Activated CD8-positive, alpha-beta memory T cell treated with anti-CD3 and anti-CD28 coated beads, Interleukin-2, amount 50 U/mL, for 1 hour (primary cell): ENCODE results near the gene CEACAM21.
"Not testable (repeated sequence)": the region's sequence is repeated elsewhere in the genome, so short reads cannot be mapped to it uniquely, and the experiment has no call there.

Source experiments
- DNase-seq: peaks from one replicate; pipeline ENCODE4 v3.0.0-alpha.2; 2020; ENCODE audit errors: extremely low read depth

Gene CEACAM21

DNA sequence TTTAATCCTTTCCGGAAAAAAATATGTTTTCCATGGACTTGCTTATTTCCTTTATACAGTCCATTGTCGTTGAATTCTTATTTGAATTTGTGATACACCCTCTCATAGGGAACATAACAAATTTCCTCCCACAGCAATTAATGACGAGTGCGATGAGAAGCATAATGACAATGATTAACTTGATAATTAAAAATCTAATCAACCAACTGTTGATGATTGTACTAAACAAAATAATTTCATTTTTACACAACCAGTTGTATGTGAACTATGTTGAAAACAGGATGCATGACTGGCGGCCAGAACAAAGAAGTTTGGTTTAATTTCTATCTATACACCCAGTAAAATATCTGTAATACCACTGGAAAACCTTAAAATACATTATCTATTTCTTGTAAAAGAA, 26.1 kb upstream of the CEACAM21 start:
- DNase-seq: no peak

DNA sequence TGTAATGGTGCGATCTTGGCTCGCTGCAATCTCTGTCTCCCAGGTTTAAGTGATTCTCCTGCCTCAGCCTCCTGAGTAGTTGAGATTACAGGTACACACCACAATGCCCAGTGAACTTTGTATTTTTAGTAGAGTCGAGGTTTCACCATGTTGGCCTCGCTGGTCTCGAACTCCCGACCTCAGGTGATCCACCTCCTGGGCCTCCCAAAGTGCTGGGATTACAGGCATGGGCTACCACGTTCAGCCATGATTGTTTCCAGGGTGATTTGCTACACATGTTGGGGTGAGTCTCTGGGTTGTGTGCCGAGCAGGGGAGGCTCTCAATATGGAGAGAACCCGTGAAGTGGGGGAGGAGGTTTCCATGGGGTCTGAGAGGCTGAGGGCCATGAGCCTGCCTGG, 24.8 kb upstream of the CEACAM21 start:
- no peak for DNase-seq

DNA sequence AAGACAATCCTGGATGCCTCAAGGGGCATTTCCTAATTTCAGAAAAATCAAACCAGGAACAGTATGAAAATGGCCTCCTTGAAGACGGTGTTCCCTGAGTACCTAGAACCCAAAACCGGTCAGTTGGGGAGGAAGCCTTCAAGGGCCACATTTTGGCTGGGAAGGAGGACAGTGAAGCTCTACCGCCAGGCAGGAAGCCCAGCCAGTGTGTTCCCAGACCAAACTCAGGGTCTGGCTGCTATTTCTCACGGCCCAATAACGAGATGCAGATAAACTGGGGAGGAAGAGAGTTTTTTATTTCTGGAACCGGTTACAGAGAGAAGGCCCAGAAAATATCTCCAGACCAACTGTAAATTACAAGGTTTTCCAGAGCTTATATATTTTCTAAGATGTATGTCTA, 24.3 kb upstream of the CEACAM21 start:
- no peak for DNase-seq

DNA sequence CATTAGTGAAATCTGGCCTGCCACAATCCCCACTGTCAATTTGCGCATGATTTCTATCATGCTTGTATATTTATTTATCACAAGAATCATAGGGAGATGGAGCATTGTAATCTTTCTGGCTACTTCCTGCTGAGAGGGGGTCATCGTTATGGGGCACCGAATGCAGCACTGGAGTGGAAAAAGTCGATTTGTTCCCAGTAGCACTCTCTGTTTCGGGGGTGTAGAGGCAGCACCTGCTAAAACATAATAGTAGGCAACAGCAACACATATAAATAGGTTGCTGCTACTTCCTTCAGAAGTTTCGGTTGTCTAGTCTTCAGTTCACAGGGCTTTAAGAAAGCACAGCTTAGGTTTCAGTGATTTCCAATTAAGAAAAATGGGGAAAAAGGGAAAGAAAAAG, 23.4 kb upstream of the CEACAM21 start:
- no peak for DNase-seq

DNA sequence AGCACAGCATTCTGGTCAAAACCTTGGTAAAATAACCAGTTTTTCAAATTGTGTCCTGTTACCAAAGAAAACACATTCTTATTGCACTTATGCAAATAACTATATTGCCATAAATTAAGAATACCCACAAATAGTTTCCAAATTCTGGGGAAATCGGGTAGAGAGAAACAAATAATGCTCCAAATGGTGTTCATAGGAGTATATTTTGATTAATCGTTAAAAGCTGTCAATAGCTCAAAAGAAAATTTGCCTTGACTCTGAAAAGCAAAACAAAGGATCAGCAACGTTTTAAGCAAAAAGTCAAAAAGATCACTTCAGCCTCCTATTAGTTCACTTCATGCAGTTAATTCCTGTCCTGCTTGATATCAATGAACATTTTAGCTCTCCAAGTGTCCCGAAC, 22.2 kb upstream of the CEACAM21 start:
- DNase-seq: no peak

DNA sequence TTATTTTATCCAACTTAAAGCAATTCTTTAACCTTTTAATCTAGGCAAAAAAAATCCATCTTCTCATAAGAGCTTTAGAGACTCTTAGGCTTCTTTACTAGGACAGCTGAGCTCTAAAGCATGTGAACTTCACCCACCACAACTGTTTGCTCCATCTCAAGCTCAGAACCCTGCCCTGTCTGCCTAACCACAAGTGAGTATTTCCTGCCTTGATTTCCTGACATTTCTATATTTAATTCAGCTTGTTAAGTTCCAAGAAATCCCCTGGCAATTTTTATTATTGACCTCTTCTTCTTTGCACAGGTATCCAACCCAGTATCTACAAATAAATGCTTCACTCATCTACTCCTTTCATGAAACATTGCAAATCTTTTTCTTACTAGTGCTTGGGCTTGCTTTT, 21.1 kb upstream of the CEACAM21 start:
- DNase-seq: no peak

DNA sequence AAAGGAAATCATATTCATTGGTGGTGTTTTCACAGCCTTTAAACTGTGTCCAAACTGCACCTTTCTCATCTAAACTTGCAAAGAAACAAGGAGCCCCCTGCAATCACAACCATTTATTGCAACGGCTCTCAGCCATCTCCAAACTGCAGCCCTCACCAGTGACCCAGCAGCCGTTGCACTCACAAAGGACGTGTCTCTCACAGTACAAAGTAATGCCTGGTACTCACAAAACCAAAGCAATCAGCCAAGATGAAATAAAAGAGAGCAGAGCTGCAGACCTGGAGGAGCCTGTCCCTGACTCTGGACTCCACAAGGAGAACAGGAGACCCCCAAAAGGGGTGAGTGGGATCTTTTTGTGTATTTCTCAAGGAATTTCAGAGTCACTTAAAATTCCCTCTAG, 20.2 kb upstream of the CEACAM21 start:
- DNase-seq: no peak

DNA sequence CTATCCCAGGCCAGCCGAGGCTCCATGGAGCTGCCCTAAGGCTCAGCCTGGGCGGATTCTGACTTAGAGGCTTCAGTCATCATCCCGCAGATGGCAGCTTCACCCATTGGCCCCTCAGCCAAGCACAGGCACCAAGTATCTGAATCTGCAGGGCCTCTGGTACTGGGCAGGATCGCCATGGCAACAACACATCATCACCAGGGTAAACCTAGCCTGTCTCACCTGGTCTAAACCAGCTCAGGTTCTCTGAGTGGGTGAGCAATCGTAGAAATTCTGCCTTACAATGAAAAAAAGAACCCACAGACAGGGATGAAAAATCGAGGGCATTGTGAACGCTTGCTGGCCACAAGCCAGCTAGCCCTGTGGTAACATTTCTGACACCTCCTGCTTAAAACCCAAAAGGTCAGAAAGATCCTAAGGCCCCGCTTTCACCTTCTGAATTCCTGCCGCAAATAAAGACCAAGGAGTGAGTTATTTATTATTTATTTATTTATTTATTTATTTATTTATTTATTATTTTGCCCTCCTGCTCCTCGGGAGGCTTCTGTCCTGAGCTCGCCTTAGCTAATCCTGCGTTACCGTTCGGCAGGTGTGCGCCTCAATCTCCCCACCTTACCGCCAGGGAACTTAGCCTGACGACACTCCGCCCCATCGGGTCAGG, 12.0 kb upstream of the CEACAM21 start:
- DNase-seq: peak; percentile 56

DNA sequence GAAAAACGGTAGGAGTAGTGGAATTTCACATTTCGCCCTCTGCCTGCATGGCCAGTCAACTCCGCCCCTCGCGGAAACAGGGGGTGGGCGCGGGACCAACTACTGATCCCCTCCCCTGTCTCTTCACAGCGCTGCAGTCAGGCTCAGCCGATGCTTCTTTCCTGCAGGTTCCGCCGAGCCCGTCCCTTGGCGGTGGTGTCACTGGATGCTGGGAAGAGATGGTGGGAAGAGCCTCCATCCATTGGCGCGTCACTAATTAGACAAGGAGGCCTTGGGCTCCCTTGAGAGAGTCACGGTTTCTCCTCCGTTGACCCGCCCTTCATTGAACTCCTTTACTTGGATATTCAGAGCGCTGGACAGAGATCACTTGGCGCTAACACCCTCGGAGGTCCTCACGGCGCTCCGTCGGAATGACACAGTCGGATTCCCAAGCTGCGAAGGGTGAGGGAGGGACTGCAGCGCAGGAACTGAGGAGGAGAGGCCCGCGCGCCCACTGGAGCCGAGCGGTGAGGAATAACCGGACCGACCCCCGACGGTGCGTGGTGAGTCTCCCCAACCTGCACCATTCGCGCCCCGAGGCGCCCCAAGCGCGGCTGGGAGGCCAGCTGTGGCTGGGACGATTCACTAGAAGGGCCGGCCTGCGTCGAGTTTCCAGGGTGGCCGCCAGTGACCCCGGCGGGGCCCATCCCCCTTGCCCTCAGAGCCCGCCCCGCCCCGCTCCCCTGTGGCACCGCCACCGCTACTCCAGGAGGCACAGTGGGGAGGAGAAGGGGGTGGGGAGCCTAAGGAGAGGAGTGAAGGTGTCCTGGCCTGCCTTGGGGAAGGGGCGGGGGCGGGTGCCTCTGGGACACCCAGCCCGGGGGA, 11.2 kb upstream of the CEACAM21 start:
- no peak for DNase-seq

DNA sequence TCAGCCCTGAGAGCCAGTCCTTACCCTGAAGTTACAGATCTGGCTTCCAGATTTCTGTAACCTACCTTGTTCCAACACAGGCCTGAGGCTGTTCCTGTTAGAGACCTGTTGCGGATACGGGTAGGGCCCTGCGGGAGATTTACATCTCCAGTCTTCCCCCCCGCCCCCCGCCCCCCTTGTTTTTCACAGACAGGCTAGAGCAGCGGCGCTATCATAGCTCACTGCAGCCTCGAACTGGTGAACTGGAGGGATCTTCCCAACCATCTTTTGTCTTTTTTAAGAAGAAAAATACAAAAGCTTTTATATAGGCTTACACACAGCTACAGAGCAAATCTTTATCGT, 10.6 kb upstream of the CEACAM21 start:
- no peak for DNase-seq

DNA sequence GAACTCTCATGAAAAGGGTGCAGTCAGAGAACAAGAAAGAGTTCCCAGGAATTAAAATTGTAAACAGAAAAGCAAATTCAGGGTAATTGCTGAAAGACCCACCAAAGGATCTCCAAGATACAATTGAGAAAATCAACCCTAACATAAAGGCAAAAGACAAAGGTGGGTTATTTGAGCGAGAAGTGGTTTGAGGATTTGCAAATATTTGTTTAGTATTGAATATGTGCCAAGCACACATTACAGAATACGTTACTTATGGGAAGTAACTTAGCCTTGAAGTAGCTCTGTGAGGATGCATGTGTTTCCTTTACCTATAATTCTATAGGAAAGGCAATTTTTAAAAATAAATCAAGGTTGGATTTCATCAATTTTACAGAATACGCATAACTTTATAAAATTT, 10.0 kb upstream of the CEACAM21 start:
- DNase-seq: no peak

DNA sequence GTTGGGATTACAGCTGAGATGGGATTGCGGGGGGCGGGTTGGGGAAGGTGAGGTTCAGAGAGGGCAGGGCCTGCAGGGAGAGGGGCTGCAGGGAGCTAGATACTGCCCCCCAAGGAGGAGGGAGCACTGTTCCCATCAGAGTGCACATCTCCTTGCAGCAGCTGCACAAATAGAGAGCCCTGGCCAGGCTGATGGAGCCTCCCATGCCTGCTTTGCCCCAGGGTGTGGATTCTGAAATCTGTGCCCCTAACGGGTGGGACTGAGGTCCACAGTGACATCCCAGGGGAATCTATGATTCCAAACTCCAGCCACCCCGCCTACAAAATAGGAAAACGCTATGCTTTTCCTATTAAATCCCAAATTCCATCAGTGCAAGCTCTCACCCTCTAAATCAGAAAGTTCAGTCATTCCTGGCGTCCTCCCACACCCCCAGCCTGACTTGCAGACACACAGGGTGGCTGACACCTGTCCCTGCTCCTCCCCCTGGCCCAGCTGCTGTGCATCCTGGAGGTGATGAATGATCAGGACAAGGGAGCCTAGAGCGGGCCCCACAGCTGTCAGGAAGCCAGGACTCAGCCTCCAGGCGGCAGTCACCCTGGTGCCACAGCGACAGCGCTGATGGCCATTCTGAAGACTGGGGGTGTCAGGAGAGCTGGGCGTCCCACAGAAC, 6.3 kb upstream of the CEACAM21 start:
- DNase-seq: no peak

DNA sequence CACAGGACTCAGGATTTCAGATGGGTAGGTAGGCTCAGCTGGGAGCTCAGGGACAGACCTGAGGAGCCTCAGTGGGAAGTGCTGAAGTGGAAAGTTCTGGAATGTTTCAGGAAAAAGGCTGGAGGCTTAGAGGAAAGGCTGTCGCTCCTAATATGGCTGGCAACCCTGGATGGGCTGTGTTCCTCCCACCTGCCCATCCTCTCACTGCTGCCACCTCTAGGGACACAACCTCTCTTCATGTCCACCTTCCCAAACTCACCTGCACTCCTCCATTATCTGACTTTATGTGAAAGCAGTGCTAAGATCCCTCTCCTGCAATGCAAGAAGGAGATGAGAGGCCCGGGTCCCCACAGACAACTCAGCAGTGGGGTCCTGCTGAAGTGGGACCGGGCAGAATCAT, 5.8 kb upstream of the CEACAM21 start:
- DNase-seq: no peak

DNA sequence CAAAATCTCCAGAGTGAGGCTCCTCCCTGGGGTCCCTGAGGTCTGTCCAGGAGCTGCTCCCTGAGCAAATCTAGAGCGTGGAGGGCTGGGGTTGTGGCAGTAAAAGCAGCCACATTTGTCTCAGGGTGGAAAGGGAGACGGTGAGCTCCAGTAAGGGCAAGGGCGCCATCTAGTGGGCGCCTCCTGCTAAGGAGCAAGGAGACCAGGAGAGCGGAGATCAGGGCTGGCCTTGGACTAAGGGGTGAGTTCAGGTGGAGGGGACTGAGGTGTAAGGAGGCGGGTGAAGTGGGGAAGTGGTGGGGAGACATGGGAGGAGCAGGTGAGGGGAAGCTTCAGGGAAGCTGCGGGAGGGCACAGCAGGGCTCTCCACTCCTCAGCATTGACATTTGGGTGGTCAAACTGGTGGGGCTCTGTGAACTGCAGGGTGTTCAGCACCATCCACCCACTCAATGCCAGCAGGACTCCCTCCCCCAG, 5.3 kb upstream of the CEACAM21 start:
- DNase-seq: peak; percentile 51

DNA sequence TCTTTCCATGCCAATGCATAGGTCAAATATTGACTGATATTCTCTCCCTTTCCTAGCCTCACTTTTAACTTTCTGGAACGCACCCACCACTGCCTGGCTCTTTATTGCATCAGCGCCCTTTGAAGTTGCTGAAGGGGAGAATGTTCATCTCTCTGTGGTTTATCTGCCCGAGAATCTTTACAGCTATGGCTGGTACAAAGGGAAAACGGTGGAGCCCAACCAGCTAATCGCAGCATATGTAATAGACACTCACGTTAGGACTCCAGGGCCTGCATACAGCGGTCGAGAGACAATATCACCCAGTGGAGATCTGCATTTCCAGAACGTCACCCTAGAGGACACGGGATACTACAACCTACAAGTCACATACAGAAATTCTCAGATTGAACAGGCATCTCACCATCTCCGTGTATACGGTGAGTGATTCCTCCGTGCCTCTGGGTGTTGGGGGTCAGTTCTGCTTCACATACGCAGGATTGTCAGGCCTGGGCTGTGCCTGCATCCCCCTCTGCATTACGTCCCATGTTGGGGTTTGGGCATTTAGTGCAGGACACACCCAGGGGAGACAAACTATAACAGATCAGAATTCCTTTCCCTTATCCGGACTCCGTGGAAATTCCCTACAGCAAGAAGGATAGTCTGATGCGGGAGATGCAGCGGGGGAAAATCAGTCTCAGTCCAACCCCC, 1.3 kb downstream of the CEACAM21 start:
- DNase-seq: no peak

DNA sequence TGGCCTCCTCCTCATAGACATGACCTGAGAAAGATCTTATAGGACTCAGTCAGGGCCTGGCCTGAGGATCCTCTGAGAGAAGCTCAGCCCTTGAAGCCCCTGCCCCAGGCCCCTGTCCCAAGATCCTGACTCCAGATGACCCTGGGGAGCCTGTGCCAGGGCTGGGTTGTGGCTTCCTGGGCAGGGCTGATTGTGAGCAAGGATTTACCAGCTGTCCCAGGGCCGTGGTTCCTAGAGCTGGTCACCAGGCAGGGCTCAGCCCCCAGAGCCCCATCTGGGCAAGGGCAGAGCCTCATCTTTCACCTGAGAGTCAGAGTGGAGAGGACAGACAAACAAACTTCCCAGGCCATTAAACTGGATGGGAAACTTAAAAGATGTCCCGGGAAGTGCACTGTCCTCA, 1.9 kb downstream of the CEACAM21 start:
- no peak for DNase-seq

DNA sequence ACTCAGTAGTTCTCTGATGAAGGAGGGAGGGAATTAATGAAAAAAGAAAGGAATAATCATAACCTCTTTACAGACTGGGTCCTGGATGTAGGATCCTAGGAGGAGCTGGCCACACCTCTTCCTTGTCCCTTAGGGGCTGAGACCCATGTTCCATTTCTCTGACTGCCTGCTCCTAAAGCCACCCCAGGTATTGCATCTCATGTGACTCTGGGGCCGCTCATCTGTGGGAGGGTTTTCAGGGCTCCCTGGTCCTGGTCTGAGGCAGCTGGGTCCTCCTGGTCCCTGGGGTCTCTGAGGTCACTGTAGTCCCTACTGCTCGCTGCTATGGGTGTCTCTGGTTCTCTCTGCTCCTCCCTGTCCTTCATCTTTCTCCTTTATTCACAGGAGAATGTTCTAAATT, 2.9 kb downstream of the CEACAM21 start:
- DNase-seq: no peak

DNA sequence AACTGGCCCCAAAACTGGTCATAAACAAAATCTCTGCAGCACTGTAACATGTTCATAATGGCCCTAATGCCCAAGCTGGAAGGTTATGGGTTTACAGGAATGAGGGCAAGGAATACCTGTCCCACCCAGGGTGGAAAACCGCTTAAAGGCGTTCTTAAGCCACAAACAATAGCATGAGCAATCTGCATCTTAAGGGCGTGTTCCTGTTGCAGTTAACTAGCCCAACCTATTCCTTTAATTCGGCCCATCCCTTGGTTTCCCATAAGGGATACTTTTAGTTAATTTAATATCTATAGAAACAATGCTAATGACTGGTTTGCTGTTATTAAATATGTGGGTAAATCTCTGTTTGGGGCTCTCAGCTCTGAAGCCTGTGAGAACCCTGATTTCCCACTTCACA, 5.1 kb downstream of the CEACAM21 start:
- DNase-seq: not testable (repeated sequence)

DNA sequence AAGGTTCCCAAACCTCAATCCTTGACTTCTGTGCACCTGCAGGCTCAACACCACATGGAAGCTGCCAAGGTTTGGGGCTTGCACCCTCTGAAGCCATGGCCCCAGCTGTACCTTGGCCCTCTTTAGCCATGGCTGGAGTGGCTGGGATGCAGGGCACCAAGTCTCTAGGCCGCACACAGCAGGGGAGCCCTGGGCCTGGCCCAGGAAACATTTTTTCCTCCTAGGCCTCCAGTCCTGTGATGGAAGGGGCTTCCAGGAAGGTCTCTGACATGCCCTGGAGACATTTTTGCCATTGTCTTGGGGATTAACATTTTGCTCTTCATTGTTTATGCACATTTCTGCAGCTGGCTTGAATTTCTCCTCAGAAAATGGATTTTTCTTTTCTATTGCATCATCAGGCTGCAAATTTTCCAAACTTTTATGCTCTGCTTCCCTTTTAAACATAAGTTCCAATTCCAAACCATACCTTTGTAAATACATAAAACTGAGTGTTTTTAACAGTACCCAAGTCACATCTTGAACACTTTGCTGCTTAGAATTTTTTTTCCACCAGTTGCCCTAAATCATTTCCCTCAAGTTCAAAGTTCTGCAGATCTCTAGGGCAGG, 6.7 kb downstream of the CEACAM21 start:
- DNase-seq: not testable (repeated sequence)

DNA sequence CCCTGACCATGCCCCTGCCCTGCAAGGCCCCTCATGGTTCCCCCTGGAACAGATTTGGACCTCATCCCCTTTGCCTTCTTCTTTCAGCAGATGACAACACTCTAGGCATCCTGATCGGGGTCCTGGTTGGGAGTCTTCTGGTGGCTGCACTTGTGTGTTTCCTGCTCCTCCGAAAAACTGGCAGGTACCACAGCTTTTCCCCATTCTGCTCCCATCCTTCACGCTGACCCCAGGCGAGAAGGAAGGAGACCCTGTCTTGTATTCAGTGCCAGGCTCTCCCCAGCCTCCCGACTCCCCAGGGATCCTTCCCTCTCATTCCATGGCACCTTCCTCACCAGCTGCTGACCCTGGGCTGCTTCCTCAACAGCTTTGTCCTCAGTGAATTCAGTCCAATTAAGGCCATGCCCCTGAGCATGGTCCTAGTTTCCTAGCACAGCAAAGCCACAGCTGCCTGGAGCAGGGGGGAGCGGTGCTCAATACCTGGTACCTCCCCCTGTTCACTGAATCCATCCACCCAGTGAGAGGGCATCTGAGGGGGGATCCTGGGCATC, 8.4 kb downstream of the CEACAM21 start:
- no peak for DNase-seq

DNA sequence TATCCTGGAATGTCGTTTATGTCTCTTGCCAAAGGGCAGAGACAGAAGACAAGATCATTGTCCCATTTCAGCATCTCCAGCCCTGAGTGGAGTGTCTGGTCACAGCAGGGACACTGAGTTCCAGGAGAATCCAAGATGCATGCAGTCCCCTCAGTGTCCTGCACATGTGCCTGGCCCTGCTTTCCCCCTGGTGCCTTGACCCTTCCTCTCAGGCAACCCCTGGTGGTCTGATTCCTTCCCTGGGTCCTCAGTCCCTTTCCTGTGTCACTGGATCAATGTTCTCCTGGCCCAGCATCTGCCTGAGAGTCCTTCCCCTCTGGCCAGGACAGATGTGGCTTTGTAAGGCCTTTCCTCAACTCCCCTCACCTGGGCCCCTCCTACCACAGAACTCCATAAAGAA, 9.0 kb downstream of the CEACAM21 start:
- no peak for DNase-seq

DNA sequence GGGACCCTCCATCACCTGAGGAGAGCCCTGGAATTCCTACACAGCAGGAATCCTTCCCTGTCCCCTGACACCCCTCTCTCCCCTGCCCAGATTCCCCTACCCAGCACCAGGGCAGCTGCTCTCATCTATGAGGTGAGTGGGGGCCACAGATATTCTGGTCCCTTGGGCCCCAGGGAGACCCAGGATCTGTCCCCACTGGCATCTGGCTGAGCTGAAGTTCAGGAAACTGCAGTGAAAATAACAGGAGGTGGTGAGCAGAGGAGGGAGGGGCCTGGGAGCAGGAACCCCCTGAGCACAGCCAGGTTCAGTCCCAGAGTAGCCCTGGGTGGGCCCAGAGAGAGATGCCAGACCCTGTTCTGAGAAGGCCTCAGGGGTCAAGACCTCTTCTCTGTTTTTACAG, 10.1 kb downstream of the CEACAM21 start:
- DNase-seq: no peak
